ENCODE data around the gene PITPNM1.

DNA sequence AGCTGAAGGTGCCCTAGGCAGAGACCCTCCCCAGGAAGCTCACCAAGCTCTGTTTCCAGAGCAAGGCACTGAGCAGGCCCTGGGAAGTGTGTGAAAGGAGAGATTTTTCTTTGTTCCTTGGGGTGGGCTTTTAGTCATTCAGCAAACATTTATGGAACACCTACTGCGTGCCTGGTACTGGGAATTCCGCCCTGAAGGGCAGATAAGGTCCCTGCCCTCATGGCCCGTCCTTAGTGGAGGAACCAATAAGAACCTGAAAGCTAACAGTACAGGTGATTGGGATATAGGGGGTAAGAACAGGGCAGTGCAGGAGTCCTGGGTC, 40.0 kb downstream of the PITPNM1 start:
- TF ChIP-seq CTCF (IDR thresholded peaks at IDR 0.05) (no peak), POLR2A (IDR thresholded peaks at IDR 0.05) (no peak)
